ENCODE results near the gene MAD1L1. TPM values are rescaled to one million over a fixed set of nuclear protein-coding genes. Genes with fewer than 3 reads are reported as not detected.

The MAD1L1 gene
- total RNA-seq, 1 donor from 2014 or later, result 16.2 TPM

DNA sequence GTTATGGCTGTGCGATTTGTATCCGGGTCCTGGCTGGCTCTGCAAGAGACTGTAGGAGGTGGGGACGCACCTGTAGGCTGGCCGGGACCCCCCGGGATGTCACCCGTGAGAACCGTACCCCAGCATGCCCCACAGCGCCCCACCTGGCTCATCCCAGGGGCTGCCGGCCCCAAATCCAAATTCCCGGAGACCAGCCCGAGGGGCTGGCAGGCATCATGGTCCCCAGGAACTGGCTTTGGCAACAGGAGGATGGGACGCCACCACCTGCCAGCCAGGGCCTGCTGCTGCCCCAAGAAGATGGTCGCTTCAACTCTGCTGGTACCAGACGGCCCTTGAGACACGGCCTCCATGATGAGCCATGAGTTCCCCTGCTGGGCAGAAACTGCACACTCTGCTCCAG is 323.3 kb downstream of the MAD1L1 start:
- no peak overlapping the region for H3K27ac ChIP-seq (replicated peaks)
- intact Hi-C loops (cut with micrococcal nuclease), result no loop called here
- no peak overlapping the region for H3K4me3 ChIP-seq
- H3K27me3 ChIP-seq (ENCODE audit: low read depth), result no peaks in the 10 kb centered on the region
- no peaks in the 10 kb centered on the region for H3K9me3 ChIP-seq (replicated peaks)
- no peaks in the 10 kb centered on the region for H3K36me3 ChIP-seq
- no peak for DNase-seq
- TF ChIP-seq, protein P1, sequence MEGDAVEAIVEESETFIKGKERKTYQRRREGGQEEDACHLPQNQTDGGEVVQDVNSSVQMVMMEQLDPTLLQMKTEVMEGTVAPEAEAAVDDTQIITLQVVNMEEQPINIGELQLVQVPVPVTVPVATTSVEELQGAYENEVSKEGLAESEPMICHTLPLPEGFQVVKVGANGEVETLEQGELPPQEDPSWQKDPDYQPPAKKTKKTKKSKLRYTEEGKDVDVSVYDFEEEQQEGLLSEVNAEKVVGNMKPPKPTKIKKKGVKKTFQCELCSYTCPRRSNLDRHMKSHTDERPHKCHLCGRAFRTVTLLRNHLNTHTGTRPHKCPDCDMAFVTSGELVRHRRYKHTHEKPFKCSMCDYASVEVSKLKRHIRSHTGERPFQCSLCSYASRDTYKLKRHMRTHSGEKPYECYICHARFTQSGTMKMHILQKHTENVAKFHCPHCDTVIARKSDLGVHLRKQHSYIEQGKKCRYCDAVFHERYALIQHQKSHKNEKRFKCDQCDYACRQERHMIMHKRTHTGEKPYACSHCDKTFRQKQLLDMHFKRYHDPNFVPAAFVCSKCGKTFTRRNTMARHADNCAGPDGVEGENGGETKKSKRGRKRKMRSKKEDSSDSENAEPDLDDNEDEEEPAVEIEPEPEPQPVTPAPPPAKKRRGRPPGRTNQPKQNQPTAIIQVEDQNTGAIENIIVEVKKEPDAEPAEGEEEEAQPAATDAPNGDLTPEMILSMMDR (IDR thresholded peaks at IDR 0.05; ENCODE audit: borderline replicate concordance), result no peak
- H3K4me1 ChIP-seq, result peaks cover 18% of the 10 kb centered on the region

DNA sequence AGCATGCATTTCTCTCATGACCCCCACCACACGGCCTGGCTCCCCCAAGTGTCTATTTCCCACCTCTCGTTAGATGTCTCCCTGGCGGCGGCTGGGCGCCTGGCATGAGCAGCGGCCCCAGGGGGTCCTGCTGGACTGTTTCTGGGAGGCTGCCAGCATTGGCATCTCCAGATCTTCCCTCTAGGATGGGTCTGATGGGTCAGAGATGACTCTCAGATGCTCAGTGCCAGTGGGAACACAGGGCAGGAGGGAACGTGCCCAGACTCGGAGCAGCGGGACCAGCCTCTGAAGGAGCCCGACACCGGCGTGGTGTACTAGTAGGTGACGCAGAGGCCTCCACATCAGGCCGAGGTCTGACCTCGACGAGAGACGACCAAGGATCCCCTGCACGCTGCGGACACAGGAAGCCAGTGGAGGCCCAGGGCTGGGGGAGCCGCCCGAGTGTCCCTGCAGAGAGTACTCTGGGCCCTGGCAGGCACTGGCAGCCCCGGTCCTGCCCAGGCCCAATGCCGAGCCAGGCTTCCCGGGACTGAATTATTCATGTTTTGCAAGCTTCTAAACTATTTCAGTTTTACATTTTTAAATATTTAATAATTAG is 323.8 kb downstream of the MAD1L1 start:
- no peak for DNase-seq
- intact Hi-C loops (cut with micrococcal nuclease), result no loop called here

DNA sequence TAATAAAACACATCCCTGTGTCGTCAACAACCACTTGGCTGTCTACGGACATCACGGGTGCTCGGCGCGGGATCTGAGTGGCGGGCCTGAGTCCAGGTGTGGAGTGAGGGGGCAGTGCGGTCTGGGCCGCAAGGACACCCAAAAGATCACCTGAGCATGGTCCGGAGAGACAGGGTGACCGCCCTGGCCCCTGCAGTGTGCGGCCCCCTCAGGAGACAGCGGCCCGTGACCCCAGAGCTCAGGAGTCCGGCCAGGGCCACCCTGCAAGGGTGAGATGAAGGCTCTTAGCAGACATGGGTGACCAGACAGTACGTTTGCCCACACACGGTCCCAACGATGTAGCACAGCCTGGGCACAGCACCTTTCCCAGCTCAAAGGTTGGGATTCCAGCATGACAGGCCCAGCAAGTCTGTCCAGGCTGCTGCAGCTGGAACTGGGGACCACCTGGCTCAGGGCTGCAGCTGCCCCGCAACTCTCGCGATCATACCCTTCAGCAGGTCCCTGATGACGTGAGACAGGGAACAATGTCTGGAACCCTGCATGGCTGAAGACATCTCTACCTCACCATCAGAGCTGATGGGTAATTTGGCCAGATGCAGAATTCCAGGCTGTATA is 324.9 kb downstream of the MAD1L1 start:
- Histone ChIP-seq H3K27me3 (ENCODE audit: low read depth) (no peaks in the 10 kb centered on the region), H3K36me3 (no peaks in the 10 kb centered on the region), H3K4me1 (peaks cover 2% of the 10 kb centered on the region), H3K9me3 (replicated peaks) (no peaks in the 10 kb centered on the region), H3K27ac (replicated peaks) (no peak overlapping the region), H3K4me3 (no peak overlapping the region)
- intact Hi-C loops (cut with micrococcal nuclease), result no loop called here
- TF ChIP-seq, protein P1 (IDR thresholded peaks at IDR 0.05; ENCODE audit: borderline replicate concordance), result no peak
- DNase-seq, result no peak

More for the DNA sequence above, 323.8 kb downstream of the MAD1L1 start:
- no peak overlapping the region for H3K27ac ChIP-seq (replicated peaks)
- H3K9me3 ChIP-seq (replicated peaks), result no peaks in the 10 kb centered on the region
- H3K27me3 ChIP-seq (ENCODE audit: low read depth), result no peaks in the 10 kb centered on the region
- peaks cover 13% of the 10 kb centered on the region for H3K4me1 ChIP-seq
- H3K4me3 ChIP-seq, result no peak overlapping the region
- no peaks in the 10 kb centered on the region for H3K36me3 ChIP-seq
- TF ChIP-seq, protein P1 (IDR thresholded peaks at IDR 0.05; ENCODE audit: borderline replicate concordance), result no peak

DNA sequence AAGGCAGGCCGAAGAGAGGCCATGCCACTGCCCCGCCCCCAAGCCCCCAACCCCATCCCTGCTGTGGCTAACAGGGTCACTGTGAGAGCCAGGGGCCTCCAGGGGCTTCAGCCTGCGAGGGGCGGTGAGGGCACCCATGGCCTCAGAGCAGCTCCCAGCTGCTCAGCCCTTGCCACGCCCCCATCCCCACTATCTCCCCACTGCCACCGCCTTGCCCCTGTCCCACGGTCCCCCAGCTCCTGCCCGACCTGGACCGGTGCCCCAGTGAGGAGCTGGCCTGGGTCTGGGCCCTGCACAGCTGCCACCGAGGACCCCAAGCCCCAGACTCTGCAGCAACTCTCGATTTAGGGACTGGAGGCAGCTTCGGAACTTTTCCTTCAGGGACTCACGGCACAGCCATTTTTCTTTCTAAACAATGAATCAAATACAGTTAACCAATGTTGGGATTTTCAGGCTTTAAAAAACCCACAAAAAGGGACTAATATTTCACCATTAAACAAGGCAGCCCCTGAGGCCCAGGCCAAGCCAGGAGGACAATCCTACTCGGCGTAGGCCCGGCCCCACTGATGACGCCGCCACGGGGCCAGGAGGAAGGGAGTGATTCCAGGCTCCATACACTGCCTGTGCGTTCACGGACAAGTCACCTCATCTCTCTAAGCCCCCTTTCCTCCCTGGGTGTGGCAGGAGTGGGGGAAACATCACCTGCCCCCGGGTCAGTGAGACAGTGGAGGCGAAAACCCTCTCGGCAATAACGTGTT is 325.6 kb downstream of the MAD1L1 start:
- no peak for DNase-seq
- TF ChIP-seq, protein P1 (IDR thresholded peaks at IDR 0.05; ENCODE audit: borderline replicate concordance), result no peak
- H3K27ac ChIP-seq (replicated peaks), result no peak overlapping the region
- no peaks in the 10 kb centered on the region for H3K36me3 ChIP-seq
- intact Hi-C loops (cut with micrococcal nuclease), result no loop called here
- H3K4me1 ChIP-seq, result no peaks in the 10 kb centered on the region
- H3K4me3 ChIP-seq, result no peak overlapping the region
- H3K27me3 ChIP-seq (ENCODE audit: low read depth), result no peaks in the 10 kb centered on the region
- no peaks in the 10 kb centered on the region for H3K9me3 ChIP-seq (replicated peaks)

DNA sequence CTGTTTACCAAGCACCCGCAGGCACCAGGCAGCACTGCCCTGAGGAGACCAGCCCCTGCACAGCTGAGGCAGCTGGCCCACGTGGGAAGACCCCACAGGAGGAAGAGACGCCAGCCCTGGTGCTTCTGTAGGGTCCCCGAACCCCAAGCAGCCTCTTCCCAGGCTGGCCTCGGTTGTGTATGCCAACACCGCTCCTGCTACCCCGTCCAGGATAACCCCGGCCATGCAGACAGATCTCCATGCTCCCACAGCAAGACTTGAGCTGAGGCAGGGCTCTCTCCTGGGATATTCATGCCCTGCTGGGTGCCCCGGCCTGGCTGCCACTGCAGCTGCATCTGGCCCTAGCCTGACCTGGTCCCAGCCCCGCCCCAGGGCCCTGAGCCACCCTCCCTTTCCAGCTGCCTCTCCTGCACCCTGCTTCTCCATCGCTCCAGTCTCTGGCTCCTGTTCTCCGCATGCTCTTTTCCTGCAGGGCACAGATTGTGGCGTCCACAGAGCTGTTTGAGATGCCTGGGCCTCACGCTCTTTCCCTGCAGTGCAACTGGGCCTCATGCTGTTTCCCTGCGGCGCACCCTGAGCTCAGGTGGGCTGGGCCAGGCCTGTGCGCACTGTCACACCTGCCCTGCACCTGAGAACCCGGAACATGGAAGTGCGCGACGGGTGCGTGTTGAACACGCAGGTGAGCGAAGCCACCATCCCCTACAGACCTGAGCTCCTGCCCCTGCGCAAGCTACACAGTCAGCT is 326.5 kb downstream of the MAD1L1 start:
- no peak overlapping the region for H3K4me3 ChIP-seq
- H3K27ac ChIP-seq (replicated peaks), result no peak overlapping the region
- no peaks in the 10 kb centered on the region for H3K9me3 ChIP-seq (replicated peaks)
- intact Hi-C loops (cut with micrococcal nuclease), result no loop called here
- H3K36me3 ChIP-seq, result no peaks in the 10 kb centered on the region
- no peak for DNase-seq
- TF ChIP-seq, protein P1 (IDR thresholded peaks at IDR 0.05; ENCODE audit: borderline replicate concordance), result no peak
- no peaks in the 10 kb centered on the region for H3K27me3 ChIP-seq (ENCODE audit: low read depth)
- no peaks in the 10 kb centered on the region for H3K4me1 ChIP-seq

Data from left ventricle myocardium inferior (tissue), 1 donor.